Astrocyte (in vitro differentiated cells and primary cell): ENCODE measurements around the gene USP17L29.
"Not testable (repeated sequence)": the region's sequence is repeated elsewhere in the genome, so short reads cannot be mapped to it uniquely, and the experiment has no call there.

Experiments used
- CTCF ChIP-seq: IDR thresholded peaks from 2 replicates; pipeline ENCODE4 v1.5.1; 2011; ENCODE audit warnings: low read depth, mild to moderate bottlenecking, inconsistent platforms, low read length, moderate library complexity; ENCODE audit not compliant: insufficient read depth
- EZH2 ChIP-seq: IDR thresholded peaks from 2 replicates; pipeline ENCODE4 v1.6.1; 2012; ENCODE audit warnings: mild to moderate bottlenecking, low read length, inconsistent platforms; ENCODE audit not compliant: insufficient read depth

GRCh38 chr4:9324865-9325264 lies 28.6 kb upstream of the USP17L29 start, which contains the start of gene USP17L24:
- not testable (repeated sequence) for TF ChIP-seq CTCF, EZH2
